ENCODE results near the gene PLEKHD1. TPM values are rescaled to one million over a fixed set of nuclear protein-coding genes. Genes with fewer than 3 reads are reported as not detected.

PLEKHD1 gene
- total and polyA plus RNA-seq, 4 donors, result 0.05 to 0.08 (median 0.06) TPM; not detected in 1

DNA sequence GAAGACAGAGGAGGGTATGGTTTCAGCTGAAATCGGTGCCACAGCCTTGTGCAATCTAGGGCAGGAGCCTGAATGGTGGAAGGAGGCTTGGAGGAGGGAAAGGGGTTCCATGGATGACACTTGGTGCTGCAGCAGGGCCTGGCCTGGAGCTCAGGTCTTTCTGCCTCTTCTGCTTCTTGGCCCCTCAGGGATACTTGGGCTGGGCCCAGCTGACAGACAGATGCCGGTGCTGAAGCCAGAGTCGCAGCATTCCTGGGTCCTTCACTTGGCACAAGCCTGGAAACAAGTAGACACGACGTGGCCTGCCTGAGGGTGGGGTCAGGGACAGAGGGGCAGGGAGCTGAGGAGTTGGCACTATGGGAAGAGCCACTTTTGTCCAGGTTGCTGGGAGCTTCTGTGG is 4.4 kb upstream of the PLEKHD1 start:
- TF ChIP-seq HNF4G (IDR thresholded peaks at IDR 0.05), result no peak
- no peak for TF ChIP-seq HNF4A (conservative IDR thresholded peaks at IDR 0.05)
- TF ChIP-seq, protein P1, sequence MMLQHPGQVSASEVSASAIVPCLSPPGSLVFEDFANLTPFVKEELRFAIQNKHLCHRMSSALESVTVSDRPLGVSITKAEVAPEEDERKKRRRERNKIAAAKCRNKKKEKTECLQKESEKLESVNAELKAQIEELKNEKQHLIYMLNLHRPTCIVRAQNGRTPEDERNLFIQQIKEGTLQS (IDR thresholded peaks at IDR 0.05), result no peak
- no peak for TF ChIP-seq CTCF (IDR thresholded peaks at IDR 0.05; ENCODE audit: low read depth, low read length, missing input control)
- no peak for TF ChIP-seq ZBTB33 (IDR thresholded peaks at IDR 0.05)
- TF ChIP-seq YY1 (IDR thresholded peaks at IDR 0.05), result no peak
- no peak for TF ChIP-seq TAF1 (conservative IDR thresholded peaks at IDR 0.05)
- TF ChIP-seq RXRA (IDR thresholded peaks at IDR 0.05), result no peak
- no peak for TF ChIP-seq EGR1 (IDR thresholded peaks at IDR 0.05; ENCODE audit: low read depth in 2 of 2)
- no peak for TF ChIP-seq RAD21 (IDR thresholded peaks at IDR 0.05)
- no peak for TF ChIP-seq REST (IDR thresholded peaks at IDR 0.05)
- no peak for TF ChIP-seq JUND (IDR thresholded peaks at IDR 0.05)
- TF ChIP-seq FOXA1 (IDR thresholded peaks at IDR 0.05), result no peak
- no peak for TF ChIP-seq NR2F2 (IDR thresholded peaks at IDR 0.05)
- 80% methylated on average over 5 of the region's 5 CpGs for WGBS
- Histone ChIP-seq H3K4me1 (ENCODE audit: control insufficient read depth in 4 of 4, insufficient read depth in 4 of 4, low read length in 3 of 4) (peaks cover 10 to 16% (median 15%) of the 10 kb centered on the region in 4 donors), H3K27me3 (ENCODE audit: control insufficient read depth in 4 of 4, insufficient read depth in 4 of 4, low read length in 3 of 4) (peaks cover 0 to 2% (median under 1%) of the 10 kb centered on the region in 4 donors), H3K9me3 (ENCODE audit: control insufficient read depth in 4 of 4, low read length in 3 of 4) (no peaks in the 10 kb centered on the region), H3K36me3 (ENCODE audit: control insufficient read depth in 4 of 4, insufficient read depth in 3 of 4, low read depth in 1 of 4, low read length in 3 of 4) (no peaks in the 10 kb centered on the region), H3K27ac (ENCODE audit: low read depth in 1 of 2, low read length in 2 of 2) (no peak overlapping the region), H3K4me3 (ENCODE audit: low read depth in 1 of 3, low read length in 3 of 3) (no peak overlapping the region), H3K9ac (ENCODE audit: low read depth in 1 of 2, low read length in 2 of 2) (no peak overlapping the region)
- DNase-seq (ENCODE audit: low spot score), result no peak

- Histone ChIP-seq H3K36me3 (ENCODE audit: control insufficient read depth in 4 of 4, insufficient read depth in 3 of 4, low read depth in 1 of 4, low read length in 3 of 4) (no peaks in the 10 kb centered on the region), H3K4me3 (ENCODE audit: low read depth in 1 of 3, low read length in 3 of 3) (no peak overlapping the region), H3K27me3 (ENCODE audit: control insufficient read depth in 4 of 4, insufficient read depth in 4 of 4, low read length in 3 of 4) (peaks cover 0 to 7% (median 1%) of the 10 kb centered on the region in 4 donors), H3K9ac (ENCODE audit: low read depth in 1 of 2, low read length in 2 of 2) (no peak overlapping the region), H3K9me3 (ENCODE audit: control insufficient read depth in 4 of 4, low read length in 3 of 4) (no peaks in the 10 kb centered on the region), H3K4me1 (ENCODE audit: control insufficient read depth in 4 of 4, insufficient read depth in 4 of 4, low read length in 3 of 4) (peaks cover 10 to 17% (median 15%) of the 10 kb centered on the region in 4 donors), H3K27ac (ENCODE audit: low read depth in 1 of 2, low read length in 2 of 2) (no peak overlapping the region)
- TF ChIP-seq HNF4A (conservative IDR thresholded peaks at IDR 0.05), result no peak
- no peak for DNase-seq (ENCODE audit: low spot score)
- 83% methylated on average over 5 of the region's 5 CpGs for WGBS
Observed at GRCh38 chr14:69481815-69482568, 2.5 kb upstream of the PLEKHD1 start.

All from liver (tissue), 9 donors.